Endodermal cell (in vitro differentiated cells): Measurements from ENCODE around the gene SCIN. TPM values are rescaled to one million over a fixed set of nuclear protein-coding genes. Genes with fewer than 3 reads are reported as not detected.
"Not testable (repeated sequence)": the region's sequence is repeated elsewhere in the genome, so short reads cannot be mapped to it uniquely, and the experiment has no call there.

ENCODE experiments used
- DNase-seq: peaks from one replicate; pipeline ENCODE4 v3.0.0-alpha.2; 2017
- H3K27ac ChIP-seq: 2 replicates; pipeline ENCODE4 v1.5.1; 2013; ENCODE audit warnings: mild to moderate bottlenecking, low read depth, low read length, moderate library complexity
- H3K27me3 ChIP-seq: 2 replicates; pipeline ENCODE4 v1.6.1; 2013; ENCODE audit warnings: mild to moderate bottlenecking, low read length, moderate library complexity; ENCODE audit not compliant: insufficient read depth, control insufficient read depth, poor library complexity, severe bottlenecking
- H3K36me3 ChIP-seq: 2 replicates; pipeline ENCODE4 v1.7.0; 2013; ENCODE audit warnings: mild to moderate bottlenecking, low read length, moderate library complexity; ENCODE audit not compliant: control insufficient read depth, insufficient read depth
- H3K4me1 ChIP-seq: one replicate; pipeline ENCODE4 v1.7.0; 2013; ENCODE audit warnings: low read length; ENCODE audit not compliant: control insufficient read depth, insufficient read depth
- H3K4me3 ChIP-seq: 2 replicates; pipeline ENCODE4 v1.5.1; 2013; ENCODE audit warnings: mild to moderate bottlenecking, low read length, moderate library complexity
- H3K9ac ChIP-seq: 2 replicates; pipeline ENCODE4 v1.6.1; 2013; ENCODE audit warnings: mild to moderate bottlenecking, low read length, moderate library complexity; ENCODE audit not compliant: poor library complexity, severe bottlenecking; ENCODE audit errors: extremely low read depth
- H3K9me3 ChIP-seq: 2 replicates; pipeline ENCODE4 v1.6.1; 2013; ENCODE audit warnings: mild to moderate bottlenecking, low read length, moderate library complexity; ENCODE audit not compliant: control insufficient read depth
- H3K27ac Mint-ChIP-seq: 2 replicates; pipeline ENCODE4 v1.8.0; 2020; ENCODE audit warnings: mixed read lengths
- H3K27me3 Mint-ChIP-seq: 2 replicates; pipeline ENCODE4 v1.8.0; 2021; ENCODE audit warnings: mild to moderate bottlenecking, mixed read lengths; ENCODE audit not compliant: insufficient read depth
- H3K36me3 Mint-ChIP-seq: 2 replicates; pipeline ENCODE4 v1.8.0; 2020; ENCODE audit warnings: low read depth, mixed read lengths
- H3K4me1 Mint-ChIP-seq: 2 replicates; pipeline ENCODE4 v1.8.0; 2020; ENCODE audit warnings: mixed read lengths
- H3K4me3 Mint-ChIP-seq: 2 replicates; pipeline ENCODE4 v1.8.0; 2020; ENCODE audit warnings: mild to moderate bottlenecking, moderate library complexity, mixed read lengths
- H3K9me3 Mint-ChIP-seq: 2 replicates; pipeline ENCODE4 v1.8.0; 2020; ENCODE audit warnings: mild to moderate bottlenecking, mixed read lengths
- CTCF ChIP-seq: fragments of 200-600 bp; sonication (generic); conservative IDR thresholded peaks from 2 replicates; pipeline ENCODE4 v1.5.0; 2021; ENCODE audit warnings: antibody characterized with exemption, mild to moderate bottlenecking
- WGBS, 2 experiments: methylation state at CpG; one replicate each; pipeline versions ENCODE4 v1.1.5 to v1.1.7; 2013; ENCODE audit warnings: missing lambda C conversion rate in 2 of 2, mixed read lengths in 1 of 2; ENCODE audit not compliant: insufficient coverage in 1 of 2, insufficient read length in 1 of 2; 5-methylcytosine and 5-hydroxymethylcytosine counted together
- total RNA-seq, 2 donors: library from RNA; stranded (reverse); fragmentation: NEBNext Ultra II Directional in 1 of 2; extraction: Animal tissue kit (Norgen Biotek cat#: 25700) in 1 of 2; gene quantifications; 2 replicates in 1 of 2; 3 replicates in 1 of 2; pipeline ENCODE4 v1.2.1, GENCODE V29; 2021

Gene SCIN
- total RNA-seq, 2 donors from 2014 or later = 0.15 TPM; not detected in 1

GRCh38 chr7:12686891-12687717, 116.6 kb downstream of the SCIN start, which contains the start of gene ARL4A:
TSS of gene ARL4A (plus strand) at chr7:12687633. CDS start at chr7:12688255, 622 bp downstream.
- H3K4me3 Mint-ChIP-seq = peak within 1 kb of the TSS; percentile 76
- H3K27ac Mint-ChIP-seq = peak within 1 kb of the TSS; percentile 93
- no peaks in the 10 kb centered on the region for H3K27me3 Mint-ChIP-seq
- H3K36me3 Mint-ChIP-seq = peaks cover 3% of the 10 kb centered on the region
- peak; percentile 61 for TF ChIP-seq CTCF
- H3K27ac ChIP-seq = peak within 1 kb of the TSS; percentile 75
- no peaks in the 10 kb centered on the region for H3K36me3 ChIP-seq
- no peaks in the 10 kb centered on the region for H3K9me3 Mint-ChIP-seq
- H3K4me3 ChIP-seq = peak within 1 kb of the TSS; percentile 94
- H3K9me3 ChIP-seq = no peaks in the 10 kb centered on the region
- peak within 1 kb of the TSS; percentile 70 for H3K9ac ChIP-seq
- H3K4me1 Mint-ChIP-seq = peaks cover 24% of the 10 kb centered on the region
- H3K27me3 ChIP-seq = no peaks in the 10 kb centered on the region
- 0% methylated on average over 3 to 73 of the region's 73 CpGs for WGBS, 2 experiments
- H3K4me1 ChIP-seq = peaks cover 2% of the 10 kb centered on the region
- DNase-seq = peak; percentile 100

- peaks cover 2% of the 10 kb centered on the region for H3K4me1 ChIP-seq
- H3K27ac ChIP-seq = no peak overlapping the region
- no peak for TF ChIP-seq CTCF
- no peak for DNase-seq
- H3K4me3 ChIP-seq = peak overlapping the region; percentile 94
- peak overlapping the region; percentile 64 for H3K27ac Mint-ChIP-seq
- no peaks in the 10 kb centered on the region for H3K9me3 ChIP-seq
- H3K27me3 Mint-ChIP-seq = no peaks in the 10 kb centered on the region
- H3K36me3 Mint-ChIP-seq = peaks cover 3% of the 10 kb centered on the region
- H3K4me1 Mint-ChIP-seq = peaks cover 24% of the 10 kb centered on the region
- no peaks in the 10 kb centered on the region for H3K27me3 ChIP-seq
- no peaks in the 10 kb centered on the region for H3K9me3 Mint-ChIP-seq
- H3K36me3 ChIP-seq = no peaks in the 10 kb centered on the region
- H3K9ac ChIP-seq = peak overlapping the region; percentile 44
- WGBS, 2 experiments = 0 to 7% methylated on average over 6 to 12 of the region's 12 CpGs
- peak overlapping the region; percentile 76 for H3K4me3 Mint-ChIP-seq
These were observed 117.2 kb downstream of the SCIN start for GRCh38 chr7:12687718-12688171.

- not testable (repeated sequence) for H3K27ac ChIP-seq, H3K4me1 ChIP-seq, H3K27me3 ChIP-seq, H3K36me3 Mint-ChIP-seq, H3K9me3 ChIP-seq, DNase-seq, H3K27ac Mint-ChIP-seq, H3K9me3 Mint-ChIP-seq, H3K36me3 ChIP-seq, H3K27me3 Mint-ChIP-seq
- Mint-ChIP-seq H3K4me3 (peak overlapping the region; percentile 76), H3K4me1 (peaks cover 24% of the 10 kb centered on the region)
- Histone ChIP-seq H3K4me3 (peak overlapping the region; percentile 94), H3K9ac (peak overlapping the region; percentile 2)
- WGBS, 2 experiments = 50% methylated on average over 1 of the region's 3 CpGs; no CpG with 5 or more reads in 1 of the 2 experiments
These were observed 118.1 kb downstream of the SCIN start for GRCh38 chr7:12688485-12689170.
